NCI-H1436 (cell line): ENCODE results near the gene RASSF8.
A peak's percentile ranks its signal among the peaks of the same experiment; 100 is the strongest.

Experiments used
- DNase-seq: peaks from one replicate; lab custom pipeline; 2025; lab: John Stamatoyannopoulos, UW

Gene RASSF8

GRCh38 chr12:25958428-25959070 is at the start of gene RASSF8:
TSS of gene RASSF8 (plus strand) at chr12:25958682. CDS start at chr12:26055344, 96,662 bp downstream.
- DNase-seq, result peak; percentile 11

GRCh38 chr12:25914551-25914950 is 43.9 kb upstream of the RASSF8 start:
- DNase-seq, result no peak

- no peak for DNase-seq
Observed at GRCh38 chr12:25924491-25925001, 33.9 kb upstream of the RASSF8 start.

- DNase-seq, result no peak
Observed at GRCh38 chr12:25925064-25925463, 33.4 kb upstream of the RASSF8 start.

- DNase-seq, result no peak
Observed at GRCh38 chr12:25926536-25926935, 31.9 kb upstream of the RASSF8 start.

GRCh38 chr12:25929142-25929541 is 29.3 kb upstream of the RASSF8 start:
- no peak for DNase-seq

GRCh38 chr12:25932971-25933370 is 25.5 kb upstream of the RASSF8 start:
- no peak for DNase-seq

- no peak for DNase-seq
Observed at GRCh38 chr12:25934456-25934855, 24.0 kb upstream of the RASSF8 start.

- DNase-seq, result no peak
Observed at GRCh38 chr12:25935355-25936144, 22.9 kb upstream of the RASSF8 start.

- no peak for DNase-seq
Observed at GRCh38 chr12:25937096-25937495, 21.4 kb upstream of the RASSF8 start.

- DNase-seq, result no peak
Observed at GRCh38 chr12:25938581-25938980, 19.9 kb upstream of the RASSF8 start.

- no peak for DNase-seq
Observed at GRCh38 chr12:25939606-25940005, 18.9 kb upstream of the RASSF8 start.

- no peak for DNase-seq
Observed at GRCh38 chr12:25940886-25941285, 17.6 kb upstream of the RASSF8 start.

- DNase-seq, result no peak
Observed at GRCh38 chr12:25942709-25943108, 15.8 kb upstream of the RASSF8 start.

- no peak for DNase-seq
Observed at GRCh38 chr12:25943940-25944339, 14.5 kb upstream of the RASSF8 start.

GRCh38 chr12:25949343-25949742 is 9.1 kb upstream of the RASSF8 start:
- DNase-seq, result no peak

GRCh38 chr12:25950329-25951115 is 8.0 kb upstream of the RASSF8 start:
- no peak for DNase-seq

- no peak for DNase-seq
Observed at GRCh38 chr12:25957793-25958427, 572 bp upstream of the RASSF8 start.

- no peak for DNase-seq
Observed at GRCh38 chr12:25959071-25959961, 834 bp downstream of the RASSF8 start.

GRCh38 chr12:25960143-25960542 is 1.7 kb downstream of the RASSF8 start:
- DNase-seq, result no peak

- no peak for DNase-seq
Observed at GRCh38 chr12:25960961-25961360, 2.5 kb downstream of the RASSF8 start.
